ENCODE data around the gene SCAMP1.

Gene SCAMP1

DNA sequence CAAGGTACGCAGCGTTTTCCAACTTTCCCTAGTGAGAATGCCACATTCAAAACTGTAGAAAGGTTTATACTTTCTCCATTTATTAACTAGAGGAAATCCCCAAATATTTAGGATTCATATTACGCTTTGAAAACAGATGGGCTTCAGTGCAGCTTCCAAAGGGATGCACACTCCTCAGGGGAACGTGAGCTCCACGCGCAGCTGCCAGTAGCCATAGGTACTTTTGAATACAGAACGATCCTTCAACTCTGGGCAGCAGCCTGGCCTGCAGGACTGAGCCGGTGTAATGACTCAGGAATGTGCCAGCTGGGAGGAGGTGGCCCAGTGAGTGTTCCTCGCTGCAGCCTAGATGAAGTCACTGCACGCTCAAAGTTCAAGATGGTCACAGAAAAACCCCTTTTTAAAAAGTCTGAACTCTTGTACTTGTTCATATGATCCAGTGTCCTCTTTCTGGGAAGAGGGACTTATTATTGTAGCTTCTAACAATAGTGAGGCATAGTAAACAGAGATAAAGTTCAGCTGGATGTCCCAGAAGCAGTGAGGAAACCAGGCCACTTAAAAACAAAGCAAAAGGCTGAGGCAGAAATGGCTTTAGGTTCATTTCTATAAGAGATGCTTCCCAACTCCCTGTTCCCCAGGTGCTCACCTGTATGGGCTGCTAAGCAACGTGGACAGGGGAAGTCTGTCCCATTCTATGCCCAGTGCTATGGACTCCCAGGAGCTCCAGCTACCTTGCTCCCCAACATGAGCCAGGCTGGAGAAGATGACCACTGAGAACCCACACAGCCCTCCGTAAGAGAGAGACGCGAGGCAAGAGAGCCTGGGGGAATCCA is 158.2 kb downstream of the SCAMP1 start:
- DNase-seq, result no peak

GRCh38 chr5:78519198-78519941 is 159.0 kb downstream of the SCAMP1 start:
- no peak for DNase-seq

- no peak for DNase-seq
These were observed 161.0 kb downstream of the SCAMP1 start for GRCh38 chr5:78521455-78521854.

DNA sequence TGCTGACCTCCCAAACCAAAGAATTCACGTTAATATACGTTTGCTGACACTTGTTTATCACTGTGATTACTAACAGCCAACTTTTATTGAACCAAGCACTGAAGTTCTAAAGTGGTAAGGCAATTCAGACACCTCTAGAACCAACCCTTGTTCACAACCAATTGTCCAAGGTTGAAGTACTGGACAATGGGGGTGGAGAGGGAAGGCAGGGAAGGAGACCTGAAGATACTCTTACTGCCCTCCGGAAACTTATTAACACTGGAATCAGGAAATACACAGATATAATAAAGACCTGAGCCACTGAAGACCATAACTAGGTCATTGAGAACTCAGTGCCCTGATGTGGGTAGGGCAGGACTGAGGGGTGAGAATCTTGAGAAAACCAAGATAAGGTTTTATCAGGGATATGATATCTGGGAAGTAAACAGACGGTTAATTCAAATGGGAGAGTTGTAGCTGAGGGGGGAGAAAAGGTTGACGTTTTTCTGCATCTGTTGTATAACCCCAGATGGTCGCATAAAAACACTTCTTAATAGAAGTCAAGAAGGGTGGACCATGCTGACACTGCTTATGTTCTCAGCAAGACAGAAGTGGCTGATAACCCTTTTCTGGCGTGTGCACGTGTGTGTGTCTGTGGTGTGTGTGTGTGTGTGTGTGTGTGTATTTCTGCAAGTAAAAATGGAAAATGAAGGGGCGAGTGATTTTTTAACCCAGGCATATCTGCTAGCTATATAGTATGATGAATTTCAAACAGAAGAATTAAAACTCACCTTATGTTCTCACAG is 162.3 kb downstream of the SCAMP1 start:
- no peak for DNase-seq

GRCh38 chr5:78523314-78524193 is 163.1 kb downstream of the SCAMP1 start:
- DNase-seq, result no peak

DNA sequence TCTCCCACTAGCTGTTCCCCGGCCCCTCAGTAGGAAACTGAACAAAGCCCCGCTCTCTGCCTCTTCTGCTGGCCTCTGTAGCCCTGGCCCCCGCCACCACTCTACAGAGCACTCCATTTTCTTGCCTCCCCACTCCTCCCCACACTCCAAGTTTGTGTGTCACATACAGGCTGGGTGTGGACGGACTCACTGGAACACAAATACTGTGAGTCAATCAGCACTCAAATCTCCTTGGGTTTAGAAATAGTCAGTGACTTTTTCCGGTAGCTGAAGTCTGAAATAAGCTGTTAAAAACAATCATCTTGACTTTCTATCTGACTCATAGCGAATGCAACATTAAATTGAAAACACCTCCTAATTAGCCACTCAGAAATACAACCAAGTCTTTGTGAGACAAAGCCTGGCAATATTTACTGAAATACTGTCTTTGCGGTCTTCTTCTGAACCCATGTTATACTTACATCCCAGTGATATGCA is 165.7 kb downstream of the SCAMP1 start:
- no peak for DNase-seq

- DNase-seq, result no peak
These were observed 166.8 kb downstream of the SCAMP1 start for GRCh38 chr5:78527054-78527859.

GRCh38 chr5:78527925-78528324 is 167.5 kb downstream of the SCAMP1 start:
- DNase-seq, result no peak
